Measurements from ENCODE around the gene FOXK1. TPM values are rescaled to one million over a fixed set of nuclear protein-coding genes. Genes with fewer than 3 reads are reported as not detected.

FOXK1 gene
- total and polyA plus RNA-seq, 4 experiments from 2014 or later = 1.3 to 53.3 (median 29.0) TPM

DNA sequence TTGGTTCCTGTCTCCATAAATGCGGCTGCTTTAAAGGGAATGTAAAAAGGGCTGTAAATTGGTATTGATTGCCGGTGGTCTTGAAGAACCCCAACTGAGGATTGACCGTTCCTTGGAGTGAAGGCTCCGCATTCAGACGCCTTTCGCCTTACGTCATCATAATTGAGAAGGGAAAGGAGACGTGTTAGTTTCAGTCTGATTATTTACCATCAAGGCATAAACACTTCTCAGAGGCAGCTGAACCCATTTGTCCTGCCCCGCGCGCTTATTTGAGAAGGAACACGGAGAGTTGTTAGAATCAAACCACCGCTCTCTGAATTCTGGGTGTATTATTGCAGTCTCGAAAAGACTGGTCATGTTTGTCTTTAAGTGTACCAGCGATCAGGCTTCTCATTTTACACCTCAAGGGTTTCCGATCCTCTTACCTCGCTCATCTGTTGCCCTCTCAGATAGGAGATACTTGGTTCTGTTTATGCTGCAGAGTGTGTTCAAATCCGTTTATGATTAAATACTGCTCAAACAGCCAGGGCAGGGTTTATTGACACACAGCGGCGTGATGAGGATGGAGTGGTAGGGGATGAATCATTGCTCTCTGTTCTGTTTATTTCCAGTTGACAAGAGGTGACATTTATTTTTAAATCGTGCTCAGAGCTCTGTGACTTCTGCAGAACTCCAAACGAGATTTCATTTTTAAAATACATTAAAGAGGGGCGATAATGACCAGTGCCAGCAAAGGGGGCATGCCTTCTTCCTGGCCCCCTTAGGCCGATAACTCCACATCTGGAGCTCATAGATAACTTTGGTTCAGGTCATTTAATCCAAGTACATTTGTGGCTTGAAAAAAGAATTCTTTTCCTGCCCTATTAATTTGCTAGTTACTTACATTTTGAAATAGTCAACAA, 30.4 kb downstream of the FOXK1 start:
- peak overlapping the region in 6 of 7 donors; percentile 36 to 80 (median 64) for H3K27ac Mint-ChIP-seq
- ChIA-PET POLR2A (ENCODE audit: partially characterized antibody) (interaction anchor here (1.1 kb wide), 1 partner anchor 17 kb away, joined by 4 read pairs; no protein-coding TSS in a partner anchor), CTCF (ENCODE audit: partially characterized antibody) (interaction anchor here (1.5 kb wide), 1 partner anchor 26 kb away, joined by 3 read pairs; no protein-coding TSS in a partner anchor)
- no peaks in the 10 kb centered on the region for H3K27me3 Mint-ChIP-seq
- peaks cover 0 to 2% (median 0%) of the 10 kb centered on the region in 8 donors for H3K9me3 Mint-ChIP-seq
- H3K27me3 ChIP-seq (ENCODE audit: insufficient read depth, low read length) = no peaks in the 10 kb centered on the region
- peaks cover 37 to 88% (median 64%) of the 10 kb centered on the region in 4 donors for H3K4me1 Mint-ChIP-seq
- peak overlapping the region in 6 of 8 donors; percentile 7 to 68 (median 38) for H3K4me3 Mint-ChIP-seq
- peaks cover 10 to 20% of the 10 kb centered on the region in 2 donors for H3K36me3 Mint-ChIP-seq
- H3K36me3 ChIP-seq (ENCODE audit: insufficient read depth, low read length) = no peaks in the 10 kb centered on the region
- intact Hi-C loops (cut with micrococcal nuclease) = no loop called here
- H3K4me3 ChIP-seq (ENCODE audit: low read length in 2 of 2) = no peak overlapping the region
- H3K4me1 ChIP-seq (ENCODE audit: insufficient read depth, low read length) = peaks cover 35% of the 10 kb centered on the region
- DNase-seq = no peak
- no peaks in the 10 kb centered on the region for H3K9me3 ChIP-seq (ENCODE audit: control insufficient read depth in 1 of 2, low read length in 2 of 2)
- no peak overlapping the region for H3K27ac ChIP-seq (ENCODE audit: low read depth, low read length)

DNA sequence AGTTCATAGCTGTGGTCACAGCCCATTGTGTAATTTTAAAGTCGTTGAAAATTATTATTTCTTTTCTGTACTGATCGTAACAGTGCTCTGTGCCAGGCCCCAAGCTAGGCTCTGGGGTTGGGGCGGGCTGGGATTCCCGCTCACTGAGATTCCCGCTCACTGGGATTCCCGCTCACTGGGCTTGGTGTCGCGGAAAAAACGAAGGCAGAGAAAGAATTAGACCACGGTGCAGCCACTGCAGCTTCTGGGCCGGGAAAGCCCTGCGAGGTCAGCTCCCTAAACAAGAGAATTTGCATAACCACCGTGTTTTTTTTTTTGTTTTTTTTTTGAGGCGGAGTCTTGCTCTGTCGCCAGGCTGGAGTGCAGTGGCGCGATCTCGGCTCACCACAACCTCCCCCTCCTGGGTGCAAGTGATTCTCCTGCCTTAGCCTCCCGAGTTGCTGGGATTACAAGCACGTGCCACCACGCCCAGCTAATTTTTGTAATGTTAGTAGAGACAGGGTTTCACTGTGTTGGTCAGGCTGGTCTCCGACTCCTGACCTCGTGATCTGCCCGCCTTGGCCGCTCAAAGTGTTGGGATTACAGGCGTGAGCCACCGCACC, 31.2 kb downstream of the FOXK1 start:
- H3K36me3 ChIP-seq (ENCODE audit: insufficient read depth, low read length) = no peaks in the 10 kb centered on the region
- POLR2A ChIA-PET (ENCODE audit: partially characterized antibody) = interaction anchor here (1.1 kb wide), 1 partner anchor 16 kb away, joined by 4 read pairs; no protein-coding TSS in a partner anchor
- H3K9me3 Mint-ChIP-seq = peaks cover 0 to 2% (median 0%) of the 10 kb centered on the region in 8 donors
- H3K4me3 Mint-ChIP-seq = no peak overlapping the region
- peaks cover 35% of the 10 kb centered on the region for H3K4me1 ChIP-seq (ENCODE audit: insufficient read depth, low read length)
- H3K27me3 ChIP-seq (ENCODE audit: insufficient read depth, low read length) = no peaks in the 10 kb centered on the region
- H3K4me1 Mint-ChIP-seq = peaks cover 39 to 91% (median 63%) of the 10 kb centered on the region in 4 donors
- no peak for DNase-seq
- no peaks in the 10 kb centered on the region for H3K27me3 Mint-ChIP-seq
- H3K4me3 ChIP-seq (ENCODE audit: low read length in 2 of 2) = no peak overlapping the region
- peaks cover 11 to 24% of the 10 kb centered on the region in 2 donors for H3K36me3 Mint-ChIP-seq
- no peak overlapping the region for H3K27ac ChIP-seq (ENCODE audit: low read depth, low read length)
- intact Hi-C loops (cut with micrococcal nuclease) = no loop called here
- peak overlapping the region in 3 of 7 donors; percentile 4 to 63 (median 56) for H3K27ac Mint-ChIP-seq
- no peaks in the 10 kb centered on the region for H3K9me3 ChIP-seq (ENCODE audit: control insufficient read depth in 1 of 2, low read length in 2 of 2)
- CTCF ChIA-PET (ENCODE audit: partially characterized antibody) = interaction anchor here (1.0 to 1.5 kb wide), 2 partner anchors 25 to 26 kb away, joined by 3 read pairs; no protein-coding TSS in a partner anchor

- Mint-ChIP-seq H3K36me3 (peaks cover 15 to 28% of the 10 kb centered on the region in 2 donors), H3K4me3 (no peak overlapping the region), H3K9me3 (no peaks in the 10 kb centered on the region), H3K27ac (peak overlapping the region in 2 of 7 donors; percentile 55 to 57), H3K27me3 (no peaks in the 10 kb centered on the region), H3K4me1 (peaks cover 42 to 90% (median 59%) of the 10 kb centered on the region in 4 donors)
- no peak for DNase-seq
- no peaks in the 10 kb centered on the region for H3K36me3 ChIP-seq (ENCODE audit: insufficient read depth, low read length)
- ChIA-PET POLR2A (ENCODE audit: partially characterized antibody) (no interaction called here), CTCF (ENCODE audit: partially characterized antibody) (interaction anchor here (1.0 kb wide), 1 partner anchor 24 kb away, joined by 3 read pairs; no protein-coding TSS in a partner anchor)
- H3K27me3 ChIP-seq (ENCODE audit: insufficient read depth, low read length) = no peaks in the 10 kb centered on the region
- H3K9me3 ChIP-seq (ENCODE audit: control insufficient read depth in 1 of 2, low read length in 2 of 2) = no peaks in the 10 kb centered on the region
- H3K4me1 ChIP-seq (ENCODE audit: insufficient read depth, low read length) = peaks cover 35% of the 10 kb centered on the region
- H3K27ac ChIP-seq (ENCODE audit: low read depth, low read length) = no peak overlapping the region
- no peak overlapping the region for H3K4me3 ChIP-seq (ENCODE audit: low read length in 2 of 2)
- intact Hi-C loops (cut with micrococcal nuclease) = no loop called here
Measured at GRCh38 chr7:4714161-4714700, 32.1 kb downstream of the FOXK1 start.

GRCh38 chr7:4714767-4715409, 32.8 kb downstream of the FOXK1 start:
- no peaks in the 10 kb centered on the region for H3K9me3 ChIP-seq (ENCODE audit: control insufficient read depth in 1 of 2, low read length in 2 of 2)
- POLR2A ChIA-PET (ENCODE audit: partially characterized antibody) = no interaction called here
- intact Hi-C loops (cut with micrococcal nuclease) = no loop called here
- Mint-ChIP-seq H3K27me3 (no peaks in the 10 kb centered on the region), H3K9me3 (no peaks in the 10 kb centered on the region), H3K36me3 (peaks cover 16 to 32% of the 10 kb centered on the region in 2 donors), H3K4me3 (peak overlapping the region in 1 of 8 donors; percentile 20), H3K4me1 (peaks cover 43 to 90% (median 60%) of the 10 kb centered on the region in 4 donors), H3K27ac (peak overlapping the region in 6 of 7 donors; percentile 18 to 86 (median 62))
- CTCF ChIA-PET (ENCODE audit: partially characterized antibody) = no interaction called here
- no peak overlapping the region for H3K4me3 ChIP-seq (ENCODE audit: low read length in 2 of 2)
- H3K4me1 ChIP-seq (ENCODE audit: insufficient read depth, low read length) = peaks cover 35% of the 10 kb centered on the region
- no peaks in the 10 kb centered on the region for H3K27me3 ChIP-seq (ENCODE audit: insufficient read depth, low read length)
- no peak overlapping the region for H3K27ac ChIP-seq (ENCODE audit: low read depth, low read length)
- no peaks in the 10 kb centered on the region for H3K36me3 ChIP-seq (ENCODE audit: insufficient read depth, low read length)
- DNase-seq = no peak

- Mint-ChIP-seq H3K36me3 (peaks cover 20 to 36% of the 10 kb centered on the region in 2 donors), H3K27me3 (no peaks in the 10 kb centered on the region), H3K4me1 (peaks cover 47 to 93% (median 64%) of the 10 kb centered on the region in 4 donors), H3K4me3 (peak overlapping the region in 1 of 8 donors; percentile 20), H3K27ac (peak overlapping the region in 4 of 7 donors; percentile 47 to 67 (median 60)), H3K9me3 (no peaks in the 10 kb centered on the region)
- H3K9me3 ChIP-seq (ENCODE audit: control insufficient read depth in 1 of 2, low read length in 2 of 2) = no peaks in the 10 kb centered on the region
- H3K4me3 ChIP-seq (ENCODE audit: low read length in 2 of 2) = no peak overlapping the region
- intact Hi-C loops (cut with micrococcal nuclease) = no loop called here
- DNase-seq = no peak
- ChIA-PET CTCF (ENCODE audit: partially characterized antibody) (no interaction called here), POLR2A (ENCODE audit: partially characterized antibody) (no interaction called here)
- no peaks in the 10 kb centered on the region for H3K27me3 ChIP-seq (ENCODE audit: insufficient read depth, low read length)
- peaks cover 35% of the 10 kb centered on the region for H3K4me1 ChIP-seq (ENCODE audit: insufficient read depth, low read length)
- H3K36me3 ChIP-seq (ENCODE audit: insufficient read depth, low read length) = no peaks in the 10 kb centered on the region
- H3K27ac ChIP-seq (ENCODE audit: low read depth, low read length) = no peak overlapping the region
Measured at GRCh38 chr7:4715410-4715776, 33.3 kb downstream of the FOXK1 start.

DNA sequence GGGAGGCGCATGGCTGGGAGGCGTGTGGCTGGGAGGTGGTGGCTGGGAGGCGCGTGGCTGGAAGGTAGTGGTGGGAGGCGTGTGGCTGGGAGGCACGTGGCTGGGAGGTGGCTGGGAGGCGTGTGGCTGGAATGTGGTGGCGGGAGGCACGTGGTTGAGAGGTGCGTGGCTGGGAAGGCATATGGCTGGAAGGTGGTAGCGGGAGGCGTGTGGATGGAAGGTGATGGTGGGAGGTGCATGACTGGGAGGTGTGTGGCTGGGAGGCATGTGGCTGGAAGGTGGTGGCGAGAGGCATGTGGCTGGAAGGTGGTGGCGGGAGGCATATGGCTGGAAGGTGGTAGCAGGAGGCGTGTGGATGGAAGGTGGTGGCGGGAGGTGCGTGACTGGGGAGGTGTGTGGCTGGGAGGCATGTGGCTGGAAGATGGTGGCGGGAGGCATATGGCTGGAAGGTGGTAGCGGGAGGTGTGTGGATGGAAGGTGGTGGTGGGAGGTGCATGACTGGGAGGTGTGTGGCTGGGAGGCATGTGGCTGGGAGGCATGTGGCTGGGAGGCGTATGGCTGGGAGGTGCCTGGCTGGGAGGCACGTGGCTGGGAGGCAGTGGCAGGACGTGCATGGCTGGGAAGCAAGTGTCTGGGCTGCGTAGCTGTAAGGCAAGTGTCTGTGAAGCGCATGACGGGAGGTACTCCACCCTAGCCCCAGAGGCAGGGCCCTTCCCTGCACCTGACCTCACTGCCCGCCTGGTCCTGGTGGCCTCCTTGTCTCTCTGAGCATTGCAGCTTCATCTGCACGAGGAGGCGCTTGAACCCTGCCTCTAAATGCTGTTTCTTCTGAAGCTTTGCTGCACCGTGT, 35.1 kb downstream of the FOXK1 start:
- Histone ChIP-seq H3K27me3 (ENCODE audit: insufficient read depth, low read length) (no peaks in the 10 kb centered on the region), H3K4me3 (ENCODE audit: low read length in 2 of 2) (no peak overlapping the region), H3K9me3 (ENCODE audit: control insufficient read depth in 1 of 2, low read length in 2 of 2) (no peaks in the 10 kb centered on the region), H3K36me3 (ENCODE audit: insufficient read depth, low read length) (no peaks in the 10 kb centered on the region), H3K27ac (ENCODE audit: low read depth, low read length) (no peak overlapping the region), H3K4me1 (ENCODE audit: insufficient read depth, low read length) (peaks cover 24% of the 10 kb centered on the region)
- CTCF ChIA-PET (ENCODE audit: partially characterized antibody) = no interaction called here
- peaks cover 13 to 28% of the 10 kb centered on the region in 2 donors for H3K36me3 Mint-ChIP-seq
- intact Hi-C loops (cut with micrococcal nuclease) = no loop called here
- no peak for DNase-seq
- POLR2A ChIA-PET (ENCODE audit: partially characterized antibody) = no interaction called here
- H3K9me3 Mint-ChIP-seq = no peaks in the 10 kb centered on the region
- peak overlapping the region in 4 of 7 donors; percentile 9 to 85 (median 66) for H3K27ac Mint-ChIP-seq
- peak overlapping the region in 1 of 8 donors; percentile 36 for H3K4me3 Mint-ChIP-seq
- no peaks in the 10 kb centered on the region for H3K27me3 Mint-ChIP-seq
- H3K4me1 Mint-ChIP-seq = peaks cover 31 to 83% (median 50%) of the 10 kb centered on the region in 4 donors
